Measurements from ENCODE around the gene RGS6.
A peak's percentile ranks its signal among the peaks of the same experiment; 100 is the strongest.

RGS6 gene

GRCh38 chr14:72444701-72445100, 512.5 kb downstream of the RGS6 start:
- H3K4me3 ChIP-seq = no peak overlapping the region
- H3K9ac ChIP-seq = no peak overlapping the region
- H3K27me3 ChIP-seq = no peaks in the 10 kb centered on the region
- TF ChIP-seq Cebpa-rat (IDR thresholded peaks at IDR 0.05) = no peak
- H3K4me1 ChIP-seq = peaks cover 33% of the 10 kb centered on the region
- H3K36me3 ChIP-seq = no peaks in the 10 kb centered on the region
- H3K9me3 ChIP-seq = no peaks in the 10 kb centered on the region
- H4K20me1 ChIP-seq = no peaks in the 10 kb centered on the region
- H3K4me2 ChIP-seq = peak overlapping the region; percentile 78
- peak overlapping the region; percentile 75; the same call in 1 of the 2 replicates for H3K27ac ChIP-seq

DNA sequence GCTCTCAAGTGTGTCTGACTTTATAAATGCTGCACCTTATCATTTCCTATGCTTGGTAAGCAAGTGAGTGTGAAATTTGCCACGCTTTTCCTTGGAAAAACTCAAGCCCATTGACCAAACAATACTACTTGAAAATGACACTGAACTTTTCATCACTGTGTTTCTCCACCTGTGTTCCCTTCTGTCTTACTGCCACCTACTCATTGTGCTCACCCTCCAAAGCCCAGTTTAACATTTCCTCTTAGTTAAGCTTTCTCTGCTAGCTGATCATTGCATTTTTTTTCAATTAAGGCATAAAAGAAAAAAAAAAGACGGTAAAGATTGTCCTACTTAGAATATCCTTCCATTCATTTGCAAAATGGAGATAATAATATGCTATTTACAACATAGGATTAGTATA, 516.0 kb downstream of the RGS6 start:
- no peak overlapping the region for H3K27ac ChIP-seq
- TF ChIP-seq Cebpa-rat (IDR thresholded peaks at IDR 0.05) = no peak

DNA sequence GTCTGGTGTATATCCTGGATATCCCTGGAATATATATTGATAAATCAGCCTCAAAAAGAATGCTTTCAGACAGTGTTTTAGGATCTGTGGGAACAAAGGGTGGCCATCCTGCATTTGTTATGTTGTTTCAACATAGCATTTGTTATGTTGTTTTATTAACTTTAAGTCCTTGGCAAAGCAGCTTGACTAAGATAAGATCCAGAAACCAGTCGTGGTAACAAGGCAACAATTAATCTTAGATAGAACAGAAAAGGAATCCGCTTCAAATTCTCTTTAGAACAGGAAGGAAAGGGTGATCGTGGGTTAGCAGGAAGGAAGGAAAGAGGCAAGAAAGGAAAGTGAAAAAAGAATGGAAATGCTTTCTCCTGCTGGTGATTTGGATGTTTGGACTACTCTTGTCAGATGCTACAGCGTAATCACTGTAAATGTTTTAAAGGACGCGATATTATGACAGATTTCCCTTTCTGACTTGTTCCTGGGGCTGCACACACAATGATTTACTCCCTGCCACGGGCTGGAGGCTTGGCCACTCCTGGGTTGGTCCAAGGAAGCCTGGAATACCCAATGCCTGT, 518.3 kb downstream of the RGS6 start:
- peak overlapping the region; percentile 73 for H3K27ac ChIP-seq

More for the DNA sequence above, 516.0 kb downstream of the RGS6 start:
- Histone ChIP-seq H3K27me3 (no peaks in the 10 kb centered on the region), H3K4me2 (no peak overlapping the region), H3K4me3 (no peak overlapping the region), H3K9ac (no peak overlapping the region), H3K9me3 (no peaks in the 10 kb centered on the region), H4K20me1 (no peaks in the 10 kb centered on the region), H3K36me3 (no peaks in the 10 kb centered on the region), H3K4me1 (peaks cover 41% of the 10 kb centered on the region)

GRCh38 chr14:72451054-72451972, 519.1 kb downstream of the RGS6 start:
- H3K4me3 ChIP-seq = no peak overlapping the region
- H3K4me2 ChIP-seq = peak overlapping the region; percentile 74

More for the DNA sequence above, 518.3 kb downstream of the RGS6 start:
- no peak for TF ChIP-seq Cebpa-rat (IDR thresholded peaks at IDR 0.05)
- Histone ChIP-seq H4K20me1 (no peaks in the 10 kb centered on the region), H3K4me2 (peak overlapping the region; percentile 74), H3K36me3 (no peaks in the 10 kb centered on the region), H3K4me1 (peaks cover 24% of the 10 kb centered on the region), H3K9me3 (no peaks in the 10 kb centered on the region), H3K27me3 (no peaks in the 10 kb centered on the region), H3K4me3 (no peak overlapping the region), H3K9ac (peak overlapping the region; percentile 40; the same call in 1 of the 2 replicates)

DNA sequence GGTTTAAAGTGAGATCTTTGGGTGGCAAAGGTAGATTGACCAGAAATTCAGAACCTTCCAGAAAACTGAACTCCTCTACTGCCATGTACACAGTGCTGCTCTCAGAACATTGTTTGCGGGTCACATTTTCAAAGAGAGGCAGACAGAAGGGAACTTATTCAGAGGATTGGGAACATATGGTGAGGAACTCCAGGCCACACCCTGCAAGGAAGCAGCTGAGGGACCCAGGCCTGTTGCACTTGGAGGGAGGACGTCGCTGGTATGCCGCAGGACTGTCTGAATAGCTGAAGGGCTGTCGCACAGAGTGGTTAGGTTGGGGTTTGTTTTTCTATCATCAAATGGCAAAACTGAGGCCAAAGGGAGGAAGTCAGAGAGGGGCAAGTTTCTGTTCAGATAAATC, 520.5 kb downstream of the RGS6 start:
- H3K36me3 ChIP-seq = no peaks in the 10 kb centered on the region
- H3K9me3 ChIP-seq = no peaks in the 10 kb centered on the region
- H3K4me2 ChIP-seq = 0 out of 2 replicates have a peak overlapping the region, but pooled peaks have one; percentile 74
- H3K4me3 ChIP-seq = no peak overlapping the region
- H4K20me1 ChIP-seq = no peaks in the 10 kb centered on the region
- TF ChIP-seq Cebpa-rat (IDR thresholded peaks at IDR 0.05) = no peak
- peaks cover 24% of the 10 kb centered on the region for H3K4me1 ChIP-seq
- no peaks in the 10 kb centered on the region for H3K27me3 ChIP-seq
- no peak overlapping the region for H3K9ac ChIP-seq
- no peak overlapping the region for H3K27ac ChIP-seq

More at GRCh38 chr14:72451054-72451972, 519.1 kb downstream of the RGS6 start:
- Histone ChIP-seq H3K36me3 (no peaks in the 10 kb centered on the region), H3K4me1 (peaks cover 24% of the 10 kb centered on the region), H3K9ac (peak overlapping the region; percentile 40; the same call in 1 of the 2 replicates), H3K27me3 (no peaks in the 10 kb centered on the region), H4K20me1 (no peaks in the 10 kb centered on the region), H3K9me3 (no peaks in the 10 kb centered on the region), H3K27ac (peak overlapping the region; percentile 73)
- TF ChIP-seq Cebpa-rat (IDR thresholded peaks at IDR 0.05) = no peak

GRCh38 chr14:72454388-72455160, 522.3 kb downstream of the RGS6 start:
- H3K36me3 ChIP-seq = no peaks in the 10 kb centered on the region
- H3K4me1 ChIP-seq = peaks cover 24% of the 10 kb centered on the region
- no peaks in the 10 kb centered on the region for H3K27me3 ChIP-seq
- no peak for TF ChIP-seq Cebpa-rat (IDR thresholded peaks at IDR 0.05)
- H3K4me2 ChIP-seq = no peak overlapping the region
- H3K27ac ChIP-seq = no peak overlapping the region
- no peak overlapping the region for H3K4me3 ChIP-seq
- no peaks in the 10 kb centered on the region for H3K9me3 ChIP-seq
- H4K20me1 ChIP-seq = no peaks in the 10 kb centered on the region
- H3K9ac ChIP-seq = no peak overlapping the region

GRCh38 chr14:72457641-72458040, 525.4 kb downstream of the RGS6 start:
- Histone ChIP-seq H3K4me2 (no peak overlapping the region), H3K9ac (no peak overlapping the region), H3K4me1 (no peaks in the 10 kb centered on the region), H3K27me3 (no peaks in the 10 kb centered on the region), H3K4me3 (no peak overlapping the region), H3K9me3 (no peaks in the 10 kb centered on the region), H3K36me3 (no peaks in the 10 kb centered on the region), H4K20me1 (no peaks in the 10 kb centered on the region), H3K27ac (no peak overlapping the region)
- TF ChIP-seq Cebpa-rat (IDR thresholded peaks at IDR 0.05) = no peak

- Histone ChIP-seq H3K9me3 (peaks cover 16% of the 10 kb centered on the region), H3K27me3 (no peaks in the 10 kb centered on the region), H4K20me1 (no peaks in the 10 kb centered on the region), H3K9ac (no peak overlapping the region), H3K4me2 (no peak overlapping the region), H3K4me1 (no peaks in the 10 kb centered on the region), H3K4me3 (no peak overlapping the region), H3K36me3 (no peaks in the 10 kb centered on the region), H3K27ac (no peak overlapping the region)
- TF ChIP-seq Cebpa-rat (IDR thresholded peaks at IDR 0.05) = no peak
Observed at GRCh38 chr14:72462056-72462455, 529.8 kb downstream of the RGS6 start.

GRCh38 chr14:72463291-72463866, 531.1 kb downstream of the RGS6 start:
- Histone ChIP-seq H3K4me2 (no peak overlapping the region), H3K9me3 (peaks cover 24% of the 10 kb centered on the region), H3K36me3 (no peaks in the 10 kb centered on the region), H3K4me3 (no peak overlapping the region), H3K27ac (no peak overlapping the region), H3K4me1 (no peaks in the 10 kb centered on the region), H3K27me3 (no peaks in the 10 kb centered on the region), H3K9ac (no peak overlapping the region), H4K20me1 (no peaks in the 10 kb centered on the region)
- no peak for TF ChIP-seq Cebpa-rat (IDR thresholded peaks at IDR 0.05)
